ENCODE measurements around the gene CNTNAP3.
"Not testable (repeated sequence)": the region's sequence is repeated elsewhere in the genome, so short reads cannot be mapped to it uniquely, and the experiment has no call there.

The CNTNAP3 gene

GRCh38 chr9:39062966-39063365, 225.0 kb downstream of the CNTNAP3 start:
- not testable (repeated sequence) for DNase-seq

GRCh38 chr9:39054453-39054852, 233.5 kb downstream of the CNTNAP3 start:
- not testable (repeated sequence) for DNase-seq

GRCh38 chr9:39046833-39047232, 241.1 kb downstream of the CNTNAP3 start:
- not testable (repeated sequence) for DNase-seq

GRCh38 chr9:39042352-39042803, 245.6 kb downstream of the CNTNAP3 start:
- not testable (repeated sequence) for DNase-seq

- DNase-seq = not testable (repeated sequence)
Observed at GRCh38 chr9:39041774-39042173, 246.2 kb downstream of the CNTNAP3 start.

- DNase-seq = not testable (repeated sequence)
Observed at GRCh38 chr9:39039148-39039547, 248.8 kb downstream of the CNTNAP3 start.

GRCh38 chr9:39038221-39038620, 249.7 kb downstream of the CNTNAP3 start:
- DNase-seq = not testable (repeated sequence)

- DNase-seq = not testable (repeated sequence)
Observed at GRCh38 chr9:39033849-39034248, 254.1 kb downstream of the CNTNAP3 start.

GRCh38 chr9:39030204-39031019, 257.6 kb downstream of the CNTNAP3 start:
- not testable (repeated sequence) for DNase-seq

- not testable (repeated sequence) for DNase-seq
Observed at GRCh38 chr9:39028855-39029254, 259.1 kb downstream of the CNTNAP3 start.

GRCh38 chr9:39028168-39028567, 259.8 kb downstream of the CNTNAP3 start:
- DNase-seq = not testable (repeated sequence)

- DNase-seq = not testable (repeated sequence)
Observed at GRCh38 chr9:39025911-39026588, 261.9 kb downstream of the CNTNAP3 start.

Data from MV-4-11 (cell line).